ENCODE data around the gene SLC6A11. TPM values are rescaled to one million over a fixed set of nuclear protein-coding genes. Genes with fewer than 3 reads are reported as not detected.

Gene SLC6A11
- total RNA-seq, 1 experiment from 2014 or later: not detected

DNA sequence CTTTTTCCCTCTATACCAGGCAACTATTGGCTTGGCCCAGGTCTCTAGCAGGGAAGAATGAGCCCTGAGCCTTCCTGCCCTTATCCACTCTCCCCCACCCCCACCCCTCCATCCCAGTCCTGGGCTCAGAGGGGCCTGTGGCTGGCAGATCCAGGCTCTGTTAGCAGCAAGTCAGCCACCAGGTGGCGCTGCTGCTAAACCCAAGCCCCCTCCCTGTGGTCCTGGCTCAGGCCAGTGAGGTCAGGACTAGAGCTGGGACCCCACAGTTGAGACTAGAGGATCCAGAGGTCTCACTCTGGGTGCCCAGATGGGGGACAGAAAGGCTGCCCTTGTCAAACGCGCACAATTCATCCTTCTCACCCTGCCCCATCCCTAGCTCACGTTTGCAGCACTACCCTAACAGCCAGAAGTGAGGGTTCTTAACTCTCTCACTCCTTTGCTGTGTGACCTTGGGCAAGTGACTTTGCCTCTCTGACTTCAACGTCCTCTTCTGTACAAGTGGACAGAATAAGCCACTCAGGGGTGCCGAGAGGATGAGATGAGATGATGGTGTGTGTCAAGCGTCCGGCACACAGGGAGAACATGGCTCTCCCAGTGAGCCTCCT lies 129.8 kb downstream of the SLC6A11 start:
- H3K4me2 ChIP-seq (ENCODE audit: low read depth, low read length, poor library complexity, severe bottlenecking): no peak overlapping the region
- H3K9me2 ChIP-seq (replicated peaks; ENCODE audit: insufficient read depth, low read length): no peaks in the 10 kb centered on the region
- H2AFZ ChIP-seq (ENCODE audit: low read length): no peak overlapping the region
- H3K9ac ChIP-seq (ENCODE audit: low read length): no peak overlapping the region
- no peaks in the 10 kb centered on the region for H3K9me3 ChIP-seq (ENCODE audit: low read length)
- peak; percentile 85 for DNase-seq
- H3K79me2 ChIP-seq (ENCODE audit: low read length): no peaks in the 10 kb centered on the region
- H3K4me1 ChIP-seq (ENCODE audit: low read length): no peaks in the 10 kb centered on the region
- H3K27ac ChIP-seq (ENCODE audit: low read length): no peak overlapping the region
- no peaks in the 10 kb centered on the region for H3K27me3 ChIP-seq (ENCODE audit: low read length)
- H3K36me3 ChIP-seq (ENCODE audit: insufficient read depth, low read length): no peaks in the 10 kb centered on the region
- H4K20me1 ChIP-seq (ENCODE audit: insufficient read depth, low read depth, low read length): no peaks in the 10 kb centered on the region
- H3K4me3 ChIP-seq (ENCODE audit: low read length): no peak overlapping the region

DNA sequence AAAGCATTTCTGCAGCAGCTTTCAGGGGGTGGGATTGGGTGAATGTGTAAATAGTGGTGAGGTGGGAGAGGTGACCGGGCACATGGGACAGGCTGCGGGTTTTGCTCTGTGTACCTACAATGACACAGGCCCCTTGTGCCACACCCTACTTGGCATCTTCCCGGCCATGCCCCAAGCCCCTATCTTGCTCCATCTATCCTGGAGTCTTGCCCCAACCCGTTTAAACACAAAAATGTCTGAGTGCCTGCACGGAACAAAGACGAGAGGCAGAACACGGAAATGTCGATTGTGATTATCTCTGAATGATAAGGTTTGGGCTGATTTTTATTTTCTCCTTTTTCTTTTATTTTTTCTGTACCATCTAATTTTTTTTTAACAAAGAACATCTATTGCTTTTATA lies 130.5 kb downstream of the SLC6A11 start:
- DNase-seq: no peak
- no peak overlapping the region for H3K4me2 ChIP-seq (ENCODE audit: low read depth, low read length, poor library complexity, severe bottlenecking)
- H3K9ac ChIP-seq (ENCODE audit: low read length): no peak overlapping the region
- H4K20me1 ChIP-seq (ENCODE audit: insufficient read depth, low read depth, low read length): no peaks in the 10 kb centered on the region
- no peaks in the 10 kb centered on the region for H3K36me3 ChIP-seq (ENCODE audit: insufficient read depth, low read length)
- H3K9me2 ChIP-seq (replicated peaks; ENCODE audit: insufficient read depth, low read length): no peaks in the 10 kb centered on the region
- H3K4me1 ChIP-seq (ENCODE audit: low read length): no peaks in the 10 kb centered on the region
- H3K27me3 ChIP-seq (ENCODE audit: low read length): no peaks in the 10 kb centered on the region
- no peak overlapping the region for H3K4me3 ChIP-seq (ENCODE audit: low read length)
- no peaks in the 10 kb centered on the region for H3K9me3 ChIP-seq (ENCODE audit: low read length)
- no peaks in the 10 kb centered on the region for H3K79me2 ChIP-seq (ENCODE audit: low read length)
- no peak overlapping the region for H3K27ac ChIP-seq (ENCODE audit: low read length)
- no peak overlapping the region for H2AFZ ChIP-seq (ENCODE audit: low read length)

DNA sequence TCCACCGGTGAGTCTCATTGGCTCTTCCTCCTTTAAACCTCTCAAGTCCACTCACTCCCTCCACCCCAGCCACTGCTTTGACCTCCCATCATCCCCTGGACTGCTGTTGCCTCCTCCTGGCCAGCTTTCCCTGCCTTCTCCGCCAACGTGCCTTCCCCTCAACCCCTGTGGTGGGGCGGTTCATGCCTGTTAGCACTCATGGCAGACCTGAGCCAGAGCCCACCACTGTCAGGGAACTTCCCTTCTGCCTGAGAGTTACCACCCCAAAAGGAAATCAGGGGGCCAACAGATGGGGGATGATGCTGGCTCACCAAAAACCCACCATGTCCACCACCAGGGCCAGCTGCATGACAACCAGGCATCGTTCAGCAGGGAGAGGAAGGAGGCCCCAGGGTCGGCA lies 132.3 kb downstream of the SLC6A11 start:
- DNase-seq: no peak
- Histone ChIP-seq H3K79me2 (ENCODE audit: low read length) (no peaks in the 10 kb centered on the region), H3K36me3 (ENCODE audit: insufficient read depth, low read length) (no peaks in the 10 kb centered on the region), H3K4me1 (ENCODE audit: low read length) (no peaks in the 10 kb centered on the region), H3K4me3 (ENCODE audit: low read length) (no peak overlapping the region), H3K4me2 (ENCODE audit: low read depth, low read length, poor library complexity, severe bottlenecking) (no peak overlapping the region), H3K27me3 (ENCODE audit: low read length) (no peaks in the 10 kb centered on the region), H3K9me3 (ENCODE audit: low read length) (no peaks in the 10 kb centered on the region), H3K9me2 (replicated peaks; ENCODE audit: insufficient read depth, low read length) (no peaks in the 10 kb centered on the region), H2AFZ (ENCODE audit: low read length) (no peak overlapping the region), H4K20me1 (ENCODE audit: insufficient read depth, low read depth, low read length) (no peaks in the 10 kb centered on the region), H3K27ac (ENCODE audit: low read length) (no peak overlapping the region), H3K9ac (ENCODE audit: low read length) (no peak overlapping the region)

DNA sequence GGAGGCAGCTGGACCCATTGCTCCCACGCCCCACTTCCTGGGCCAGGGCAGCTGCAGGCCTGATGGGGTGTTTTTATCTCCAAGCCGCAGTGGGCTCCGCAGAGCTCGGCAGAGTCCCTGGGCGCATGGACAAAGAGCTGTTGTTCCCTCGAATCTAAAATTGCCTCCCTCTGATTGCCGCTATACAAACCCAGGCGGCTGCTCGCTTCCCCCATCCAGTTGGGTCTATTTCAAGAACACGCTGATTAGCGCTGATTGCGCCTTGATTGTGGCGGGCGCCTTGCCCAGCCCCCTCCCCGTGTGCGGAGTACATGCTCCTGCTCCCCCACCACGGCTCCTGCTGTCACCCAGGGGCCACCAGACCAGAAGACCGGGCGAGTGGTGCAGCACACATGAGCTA lies 133.2 kb downstream of the SLC6A11 start:
- Histone ChIP-seq H3K4me2 (ENCODE audit: low read depth, low read length, poor library complexity, severe bottlenecking) (no peak overlapping the region), H2AFZ (ENCODE audit: low read length) (no peak overlapping the region), H3K79me2 (ENCODE audit: low read length) (no peaks in the 10 kb centered on the region), H3K4me3 (ENCODE audit: low read length) (no peak overlapping the region), H3K27ac (ENCODE audit: low read length) (no peak overlapping the region), H3K9ac (ENCODE audit: low read length) (no peak overlapping the region), H3K36me3 (ENCODE audit: insufficient read depth, low read length) (no peaks in the 10 kb centered on the region), H3K9me3 (ENCODE audit: low read length) (no peaks in the 10 kb centered on the region), H3K9me2 (replicated peaks; ENCODE audit: insufficient read depth, low read length) (no peaks in the 10 kb centered on the region), H3K4me1 (ENCODE audit: low read length) (no peaks in the 10 kb centered on the region), H4K20me1 (ENCODE audit: insufficient read depth, low read depth, low read length) (no peaks in the 10 kb centered on the region), H3K27me3 (ENCODE audit: low read length) (no peaks in the 10 kb centered on the region)
- no peak for DNase-seq

DNA sequence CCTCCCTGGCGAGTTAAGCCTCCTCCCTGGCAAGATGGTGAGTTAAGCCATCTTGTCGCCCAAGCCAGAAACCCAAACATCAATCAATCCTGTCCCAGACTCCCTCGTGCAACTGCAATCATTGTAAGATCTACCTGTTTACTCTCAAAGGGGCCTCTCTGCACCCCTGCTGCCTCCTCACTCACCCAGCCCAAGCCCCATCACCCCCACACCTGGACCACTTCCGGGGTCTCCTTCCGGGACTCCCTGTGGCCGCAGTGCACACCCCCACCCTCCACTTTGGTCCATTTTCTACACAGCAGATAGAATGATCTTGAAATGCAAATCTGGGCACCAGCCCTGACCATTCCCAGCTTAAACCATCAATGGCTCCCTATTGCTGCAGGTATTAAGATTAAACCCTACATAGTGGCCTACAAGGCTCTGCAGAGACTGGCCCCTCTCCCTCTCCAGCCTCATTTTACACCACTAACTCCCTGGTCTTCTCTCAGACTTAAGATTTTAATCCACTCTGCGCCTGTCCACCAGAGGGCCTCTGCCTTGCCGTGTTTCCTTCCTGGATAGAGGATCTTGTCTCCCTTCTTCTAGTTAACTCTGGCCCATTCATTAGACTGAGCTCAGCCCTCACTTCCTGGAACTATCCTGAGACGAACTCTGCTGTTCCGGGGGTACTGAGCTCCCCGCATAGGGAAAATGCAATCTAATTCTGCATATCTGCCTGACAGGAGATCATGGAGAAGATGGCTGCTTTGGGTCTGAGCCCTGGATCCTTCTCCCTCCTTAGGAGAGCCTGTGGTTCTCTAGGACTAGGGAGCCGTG lies 134.7 kb downstream of the SLC6A11 start:
- Histone ChIP-seq H3K4me3 (ENCODE audit: low read length) (no peak overlapping the region), H3K4me1 (ENCODE audit: low read length) (no peaks in the 10 kb centered on the region), H3K9me3 (ENCODE audit: low read length) (no peaks in the 10 kb centered on the region), H3K9me2 (replicated peaks; ENCODE audit: insufficient read depth, low read length) (no peaks in the 10 kb centered on the region), H3K36me3 (ENCODE audit: insufficient read depth, low read length) (no peaks in the 10 kb centered on the region), H2AFZ (ENCODE audit: low read length) (no peak overlapping the region; the same call in 1 of the 2 replicates), H3K4me2 (ENCODE audit: low read depth, low read length, poor library complexity, severe bottlenecking) (no peak overlapping the region), H3K9ac (ENCODE audit: low read length) (no peak overlapping the region), H3K79me2 (ENCODE audit: low read length) (no peaks in the 10 kb centered on the region), H4K20me1 (ENCODE audit: insufficient read depth, low read depth, low read length) (no peaks in the 10 kb centered on the region), H3K27ac (ENCODE audit: low read length) (no peak overlapping the region), H3K27me3 (ENCODE audit: low read length) (no peaks in the 10 kb centered on the region)
- peak; percentile 67 for DNase-seq

DNA sequence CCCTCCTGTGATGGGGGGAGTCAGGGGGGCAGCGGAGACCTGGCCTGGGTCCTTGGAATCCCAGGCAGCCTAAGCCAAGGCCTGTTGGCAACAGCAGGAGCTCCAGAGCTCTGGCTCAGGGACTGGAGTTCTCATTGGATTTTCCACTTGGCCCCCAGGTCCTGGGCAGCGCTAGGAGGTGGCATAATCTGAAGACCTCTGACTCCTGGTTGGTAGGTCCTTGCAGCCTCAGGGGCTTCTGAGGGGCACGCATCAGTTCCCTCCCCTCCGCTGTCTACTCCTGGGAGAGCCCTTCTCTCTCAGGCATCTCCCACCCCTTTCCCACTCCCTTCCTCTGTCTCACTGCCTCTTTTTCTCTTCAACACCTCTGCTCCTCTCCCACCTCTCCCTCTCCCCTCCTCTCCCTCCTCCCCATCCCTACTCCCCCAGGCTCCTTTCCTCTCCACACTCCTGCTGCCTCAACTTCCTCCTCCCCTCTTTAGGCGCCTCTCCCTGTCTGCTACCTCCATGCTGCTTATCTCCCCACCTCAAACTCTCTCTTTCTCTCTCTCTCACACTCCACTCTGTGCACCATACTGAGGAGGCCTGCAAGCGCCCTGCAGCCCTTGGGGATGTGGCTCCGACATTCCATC lies 135.4 kb downstream of the SLC6A11 start:
- no peak for DNase-seq
- Histone ChIP-seq H3K36me3 (ENCODE audit: insufficient read depth, low read length) (no peaks in the 10 kb centered on the region), H3K27me3 (ENCODE audit: low read length) (no peaks in the 10 kb centered on the region), H3K9ac (ENCODE audit: low read length) (no peak overlapping the region), H3K27ac (ENCODE audit: low read length) (no peak overlapping the region), H3K9me3 (ENCODE audit: low read length) (no peaks in the 10 kb centered on the region), H2AFZ (ENCODE audit: low read length) (no peak overlapping the region; the same call in 1 of the 2 replicates), H4K20me1 (ENCODE audit: insufficient read depth, low read depth, low read length) (no peaks in the 10 kb centered on the region), H3K79me2 (ENCODE audit: low read length) (no peaks in the 10 kb centered on the region), H3K4me3 (ENCODE audit: low read length) (no peak overlapping the region), H3K9me2 (replicated peaks; ENCODE audit: insufficient read depth, low read length) (no peaks in the 10 kb centered on the region), H3K4me1 (ENCODE audit: low read length) (no peaks in the 10 kb centered on the region), H3K4me2 (ENCODE audit: low read depth, low read length, poor library complexity, severe bottlenecking) (no peak overlapping the region)

DNA sequence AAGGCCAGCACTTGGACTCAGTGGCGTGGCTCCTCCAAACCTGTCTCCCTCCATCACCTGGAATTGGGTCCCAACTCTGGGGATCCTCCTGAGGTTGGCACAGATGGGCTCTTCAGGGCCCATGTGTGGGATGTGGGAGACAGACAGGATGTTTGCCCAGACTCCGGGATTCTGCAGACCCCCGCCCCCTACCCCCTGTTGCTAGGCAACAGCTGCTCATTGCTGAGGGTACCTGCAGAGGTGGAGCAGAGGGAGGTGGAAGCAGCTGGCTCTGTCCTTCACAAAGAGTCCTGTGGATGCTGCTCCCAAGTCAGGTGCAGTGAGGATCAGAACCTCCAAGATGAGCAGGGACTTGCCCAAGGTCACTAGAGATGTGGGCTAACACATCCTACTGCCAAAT lies 136.5 kb downstream of the SLC6A11 start:
- Histone ChIP-seq H3K9me3 (ENCODE audit: low read length) (no peaks in the 10 kb centered on the region), H3K4me1 (ENCODE audit: low read length) (no peaks in the 10 kb centered on the region), H3K9me2 (replicated peaks; ENCODE audit: insufficient read depth, low read length) (no peaks in the 10 kb centered on the region), H3K4me3 (ENCODE audit: low read length) (no peak overlapping the region), H3K27ac (ENCODE audit: low read length) (no peak overlapping the region), H3K9ac (ENCODE audit: low read length) (no peak overlapping the region), H3K79me2 (ENCODE audit: low read length) (no peaks in the 10 kb centered on the region), H4K20me1 (ENCODE audit: insufficient read depth, low read depth, low read length) (no peaks in the 10 kb centered on the region), H3K27me3 (ENCODE audit: low read length) (no peaks in the 10 kb centered on the region), H3K36me3 (ENCODE audit: insufficient read depth, low read length) (no peaks in the 10 kb centered on the region), H3K4me2 (ENCODE audit: low read depth, low read length, poor library complexity, severe bottlenecking) (no peak overlapping the region), H2AFZ (ENCODE audit: low read length) (no peak overlapping the region)
- no peak for DNase-seq

DNA sequence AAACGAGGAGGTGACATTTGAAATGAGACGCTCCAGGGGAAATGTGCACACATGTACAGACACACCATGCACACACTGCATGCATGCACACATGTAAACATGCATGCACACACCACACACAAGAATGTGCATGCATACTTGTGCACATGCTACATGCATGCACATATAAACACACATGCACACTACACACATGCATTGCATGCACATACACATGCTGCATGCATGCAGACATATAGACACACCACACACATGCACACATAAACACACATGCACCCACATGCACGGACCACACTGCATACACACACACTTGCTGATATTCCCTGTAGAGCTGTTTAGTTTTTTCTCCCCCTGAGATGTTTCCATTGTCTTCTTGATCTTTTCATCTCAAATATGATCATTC lies 138.7 kb downstream of the SLC6A11 start:
- H3K9me3 ChIP-seq (ENCODE audit: low read length): no peaks in the 10 kb centered on the region
- DNase-seq: no peak
- no peak overlapping the region for H3K9ac ChIP-seq (ENCODE audit: low read length)
- H3K9me2 ChIP-seq (replicated peaks; ENCODE audit: insufficient read depth, low read length): no peaks in the 10 kb centered on the region
- H3K27ac ChIP-seq (ENCODE audit: low read length): no peak overlapping the region
- H3K4me3 ChIP-seq (ENCODE audit: low read length): no peak overlapping the region
- no peak overlapping the region for H2AFZ ChIP-seq (ENCODE audit: low read length)
- no peaks in the 10 kb centered on the region for H4K20me1 ChIP-seq (ENCODE audit: insufficient read depth, low read depth, low read length)
- H3K79me2 ChIP-seq (ENCODE audit: low read length): no peaks in the 10 kb centered on the region
- no peak overlapping the region for H3K4me2 ChIP-seq (ENCODE audit: low read depth, low read length, poor library complexity, severe bottlenecking)
- no peaks in the 10 kb centered on the region for H3K27me3 ChIP-seq (ENCODE audit: low read length)
- no peaks in the 10 kb centered on the region for H3K36me3 ChIP-seq (ENCODE audit: insufficient read depth, low read length)
- no peaks in the 10 kb centered on the region for H3K4me1 ChIP-seq (ENCODE audit: low read length)

Measured in Karpas-422 (cell line).